HEK293 (cell line): ENCODE results near the gene C1orf167.

Experiments
- CTCF ChIA-PET: fragments of 350-600 bp; formaldehyde crosslinking; extraction: SDS; loops from one replicate; lab custom pipeline; 2021; ENCODE audit warnings: antibody characterized with exemption; lab: Yijun Ruan, JAX
- POLR2A ChIA-PET: fragments of 300-600 bp; formaldehyde crosslinking; extraction: SDS; loops from one replicate; lab custom pipeline; 2020; ENCODE audit warnings: antibody characterized with exemption, inconsistent platforms; lab: Yijun Ruan, JAX
- H3K27ac ChIP-seq: fragments of 200-500 bp; sonication (Bioruptor generic); 2 replicates; pipeline ENCODE4 v1.5.1; 2014; ENCODE audit warnings: low read depth, low read length, control low read depth, inconsistent platforms; ENCODE audit errors: extremely low read depth
- H3K36me3 ChIP-seq, 2 experiments: fragments of 200-500 bp in 1 of 2; sonication (Bioruptor generic) in 1 of 2; 1 replicate in 1 of 2; 2 replicates in 1 of 2; pipeline ENCODE4 v1.5.1; 2014 to 2017; ENCODE audit warnings: inconsistent platforms in 2 of 2, low read length in 2 of 2; ENCODE audit not compliant: control insufficient read depth in 2 of 2, insufficient read depth in 1 of 2
- H3K4me1 ChIP-seq: fragments of 200-500 bp; sonication (Bioruptor generic); 2 replicates; pipeline ENCODE4 v1.5.1; 2014; ENCODE audit warnings: mild to moderate bottlenecking, low read length, inconsistent platforms; ENCODE audit not compliant: control insufficient read depth, insufficient read depth
- H3K4me3 ChIP-seq: 2 replicates; pipeline ENCODE4 v1.5.1; 2011; ENCODE audit warnings: low read depth, mild to moderate bottlenecking, control low read depth, low read length, moderate library complexity
- H3K9me3 ChIP-seq: fragments of 200-500 bp; sonication (Bioruptor generic); 2 replicates; pipeline ENCODE4 v1.5.1; 2014; ENCODE audit warnings: low read depth, low read length, inconsistent platforms; ENCODE audit not compliant: control insufficient read depth, insufficient read depth
- FEZF1 ChIP-seq: fragments of 450-650 bp; formaldehyde crosslinking; IDR thresholded peaks from 2 replicates; pipeline ENCODE4 v1.5.1; 2016; ENCODE audit warnings: missing biosample characterization, missing genetic modification characterization
- GLIS1 ChIP-seq: fragments of 450-650 bp; formaldehyde crosslinking; IDR thresholded peaks from 2 replicates; pipeline ENCODE4 v1.5.1; 2016; ENCODE audit warnings: missing biosample characterization, missing genetic modification characterization
- MYNN ChIP-seq: fragments of 450-650 bp; formaldehyde crosslinking; IDR thresholded peaks from 2 replicates; pipeline ENCODE4 v1.5.1; 2016; ENCODE audit warnings: missing biosample characterization, missing genetic modification characterization, borderline replicate concordance
- OSR2 ChIP-seq: fragments of 450-650 bp; formaldehyde crosslinking; IDR thresholded peaks from 2 replicates; pipeline ENCODE4 v1.5.1; 2016; ENCODE audit warnings: missing biosample characterization, missing genetic modification characterization
- RBAK ChIP-seq: fragments of 450-650 bp; formaldehyde crosslinking; IDR thresholded peaks from 2 replicates; pipeline ENCODE4 v1.5.1; 2016; ENCODE audit warnings: missing biosample characterization, missing genetic modification characterization
- SP7 ChIP-seq: fragments of 450-650 bp; formaldehyde crosslinking; IDR thresholded peaks from 2 replicates; pipeline ENCODE4 v1.5.1; 2016; ENCODE audit warnings: missing biosample characterization, missing genetic modification characterization
- WT1 ChIP-seq: fragments of 450-650 bp; formaldehyde crosslinking; IDR thresholded peaks from 2 replicates; pipeline ENCODE4 v1.5.1; 2016; ENCODE audit warnings: missing biosample characterization, missing genetic modification characterization
- YY1 ChIP-seq: fragments of 450-650 bp; formaldehyde crosslinking; IDR thresholded peaks from 2 replicates; pipeline ENCODE4 v1.5.1; 2018; ENCODE audit warnings: missing biosample characterization, missing genetic modification characterization
- ZBTB17 ChIP-seq: fragments of 450-650 bp; formaldehyde crosslinking; IDR thresholded peaks from 2 replicates; pipeline ENCODE4 v1.5.1; 2016; ENCODE audit warnings: missing biosample characterization, missing genetic modification characterization
- ZNF10 ChIP-seq: fragments of 450-650 bp; formaldehyde crosslinking; IDR thresholded peaks from 2 replicates; pipeline ENCODE4 v1.5.1; 2017; ENCODE audit warnings: missing biosample characterization, missing genetic modification characterization
- ZNF324 ChIP-seq: fragments of 450-650 bp; formaldehyde crosslinking; IDR thresholded peaks from 2 replicates; pipeline ENCODE4 v1.5.1; 2016; ENCODE audit warnings: missing biosample characterization, missing genetic modification characterization
- ZNF335 ChIP-seq: fragments of 450-650 bp; formaldehyde crosslinking; conservative IDR thresholded peaks from 2 replicates; pipeline ENCODE4 v1.5.1; 2016; ENCODE audit warnings: missing biosample characterization, missing genetic modification characterization
- ZNF341 ChIP-seq: fragments of 450-650 bp; formaldehyde crosslinking; IDR thresholded peaks from 2 replicates; pipeline ENCODE4; 2016; ENCODE audit warnings: low read depth, missing biosample characterization, missing genetic modification characterization
- ZNF366 ChIP-seq: fragments of 450-650 bp; formaldehyde crosslinking; conservative IDR thresholded peaks from 2 replicates; pipeline ENCODE4 v1.5.1; 2016; ENCODE audit warnings: missing biosample characterization, missing genetic modification characterization
- ZNF510 ChIP-seq: fragments of 450-650 bp; formaldehyde crosslinking; IDR thresholded peaks from 2 replicates; pipeline ENCODE4 v1.5.1; 2018; ENCODE audit warnings: mild to moderate bottlenecking, missing genetic modification characterization, missing biosample characterization; ENCODE audit not compliant: insufficient replicate concordance
- ZNF561 ChIP-seq: fragments of 450-650 bp; IDR thresholded peaks from 2 replicates; pipeline ENCODE4 v1.5.1; 2018; ENCODE audit warnings: missing biosample characterization, missing genetic modification characterization, borderline replicate concordance
- ZNF76 ChIP-seq: fragments of 450-650 bp; formaldehyde crosslinking; IDR thresholded peaks from 2 replicates; pipeline ENCODE4; 2016; ENCODE audit warnings: low read depth, missing biosample characterization, missing genetic modification characterization, borderline replicate concordance
- ZNF768 ChIP-seq: fragments of 450-650 bp; formaldehyde crosslinking; IDR thresholded peaks from 2 replicates; pipeline ENCODE4 v1.5.1; 2018; ENCODE audit warnings: missing biosample characterization, mild to moderate bottlenecking, missing genetic modification characterization
- ZSCAN30 ChIP-seq: fragments of 450-650 bp; IDR thresholded peaks from 2 replicates; pipeline ENCODE4 v1.5.1; 2018; ENCODE audit warnings: missing biosample characterization, mild to moderate bottlenecking, missing genetic modification characterization, moderate library complexity
- TF ChIP-seq, protein P1 (sequence below): fragments of 450-650 bp; formaldehyde crosslinking; IDR thresholded peaks from 2 replicates; pipeline ENCODE4 v1.5.1; 2017; ENCODE audit warnings: missing biosample characterization, missing genetic modification characterization
- TF ChIP-seq, protein P2 (sequence below): fragments of 450-650 bp; formaldehyde crosslinking; IDR thresholded peaks from 2 replicates; pipeline ENCODE4 v1.5.1; 2016; ENCODE audit warnings: missing biosample characterization, missing genetic modification characterization
- TF ChIP-seq, protein P3 (sequence below): sonication (generic); formaldehyde crosslinking; IDR thresholded peaks from 2 replicates; pipeline ENCODE4 v1.8.1; 2022; ENCODE audit warnings: mild to moderate bottlenecking, moderate library complexity, missing genetic modification reagents

Gene C1orf167

DNA sequence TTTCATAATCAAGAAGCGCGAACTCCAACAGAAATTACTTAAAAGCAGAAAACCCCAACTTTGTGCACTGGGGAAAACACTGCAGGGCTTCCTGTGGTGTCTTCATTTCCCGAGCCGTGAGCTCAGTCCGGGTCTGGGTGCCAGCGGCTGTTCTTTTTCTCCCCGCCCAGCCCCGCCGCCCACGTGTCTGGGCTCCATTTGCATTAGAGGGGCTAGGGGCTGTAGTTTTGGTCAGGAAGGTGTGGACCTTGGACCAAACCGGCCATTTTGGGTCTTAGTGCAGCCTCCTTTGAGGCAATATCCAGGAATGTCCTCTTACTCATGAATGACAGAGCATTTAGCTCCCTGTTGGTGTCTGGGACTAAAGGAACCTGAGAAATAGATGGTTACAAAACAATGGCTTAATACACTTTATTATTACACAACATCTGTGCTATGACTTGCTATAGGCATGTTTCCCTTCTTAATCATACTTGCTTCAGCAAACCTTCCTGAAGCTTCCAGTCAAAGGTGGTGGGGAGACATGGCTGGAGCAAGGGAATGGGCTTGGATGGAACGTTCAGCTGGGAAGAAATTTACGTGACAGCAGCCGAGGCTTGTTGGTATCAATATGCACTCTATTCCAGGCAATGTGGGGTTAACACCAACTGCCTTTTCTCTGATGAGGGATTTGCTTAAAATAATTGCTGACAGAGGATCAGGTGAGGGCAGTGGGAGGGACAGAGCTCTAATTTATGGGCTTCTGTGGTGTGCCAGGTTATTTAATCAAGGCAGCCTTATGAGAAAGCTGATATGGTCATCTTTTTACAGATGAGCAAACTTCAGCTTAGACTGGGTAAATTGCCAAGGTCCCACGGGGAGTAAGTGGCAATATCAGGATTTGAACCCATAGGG, 25.0 kb upstream of the C1orf167 start:
- H3K9me3 ChIP-seq, result no peaks in the 10 kb centered on the region
- H3K4me3 ChIP-seq, result peak overlapping the region; percentile 66
- CTCF ChIA-PET, result interaction anchor here (0.6 to 2.5 kb wide), 5 partner anchors 11 to 699 kb away, joined by 3 to 9 read pairs (median 4); no protein-coding TSS in a partner anchor
- TF ChIP-seq GLIS1 (tag by site-specific recombination) (peak; percentile 59), ZNF768 (tag by site-specific recombination) (no peak), SP7 (peak; percentile 70), ZBTB17 (tag by site-specific recombination) (peak; percentile 25; the same call in 1 of the 2 replicates), ZNF341 (tag by site-specific recombination) (peak; percentile 93), RBAK (tag by site-specific recombination) (no peak), MYNN (no peak), YY1 (tag by site-specific recombination) (peak; percentile 74), OSR2 (peak; percentile 23; the same call in 1 of the 2 replicates), FEZF1 (tag by site-specific recombination) (peak; percentile 36; the same call in 1 of the 2 replicates), ZSCAN30 (no peak), WT1 (tag by site-specific recombination) (0 out of 2 replicates have a peak, but pooled peaks have one; percentile 15), ZNF510 (tag by site-specific recombination) (no peak), ZNF561 (tag by site-specific recombination) (0 out of 2 replicates have a peak, but pooled peaks have one; percentile 32), ZNF335 (tag by site-specific recombination) (peak; percentile 94), ZNF10 (tag by site-specific recombination) (peak; percentile 97), ZNF324 (tag by site-specific recombination) (no peak), ZNF366 (tag by site-specific recombination) (peak; percentile 77), ZNF76 (0 out of 2 replicates have a peak, but pooled peaks have one; percentile 18)
- TF ChIP-seq, protein P1, sequence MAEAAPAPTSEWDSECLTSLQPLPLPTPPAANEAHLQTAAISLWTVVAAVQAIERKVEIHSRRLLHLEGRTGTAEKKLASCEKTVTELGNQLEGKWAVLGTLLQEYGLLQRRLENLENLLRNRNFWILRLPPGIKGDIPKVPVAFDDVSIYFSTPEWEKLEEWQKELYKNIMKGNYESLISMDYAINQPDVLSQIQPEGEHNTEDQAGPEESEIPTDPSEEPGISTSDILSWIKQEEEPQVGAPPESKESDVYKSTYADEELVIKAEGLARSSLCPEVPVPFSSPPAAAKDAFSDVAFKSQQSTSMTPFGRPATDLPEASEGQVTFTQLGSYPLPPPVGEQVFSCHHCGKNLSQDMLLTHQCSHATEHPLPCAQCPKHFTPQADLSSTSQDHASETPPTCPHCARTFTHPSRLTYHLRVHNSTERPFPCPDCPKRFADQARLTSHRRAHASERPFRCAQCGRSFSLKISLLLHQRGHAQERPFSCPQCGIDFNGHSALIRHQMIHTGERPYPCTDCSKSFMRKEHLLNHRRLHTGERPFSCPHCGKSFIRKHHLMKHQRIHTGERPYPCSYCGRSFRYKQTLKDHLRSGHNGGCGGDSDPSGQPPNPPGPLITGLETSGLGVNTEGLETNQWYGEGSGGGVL (tag by site-specific recombination), result no peak
- TF ChIP-seq, protein P2, sequence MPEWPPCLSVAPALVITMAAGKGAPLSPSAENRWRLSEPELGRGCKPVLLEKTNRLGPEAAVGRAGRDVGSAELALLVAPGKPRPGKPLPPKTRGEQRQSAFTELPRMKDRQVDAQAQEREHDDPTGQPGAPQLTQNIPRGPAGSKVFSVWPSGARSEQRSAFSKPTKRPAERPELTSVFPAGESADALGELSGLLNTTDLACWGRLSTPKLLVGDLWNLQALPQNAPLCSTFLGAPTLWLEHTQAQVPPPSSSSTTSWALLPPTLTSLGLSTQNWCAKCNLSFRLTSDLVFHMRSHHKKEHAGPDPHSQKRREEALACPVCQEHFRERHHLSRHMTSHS, result no peak
- TF ChIP-seq, protein P3, sequence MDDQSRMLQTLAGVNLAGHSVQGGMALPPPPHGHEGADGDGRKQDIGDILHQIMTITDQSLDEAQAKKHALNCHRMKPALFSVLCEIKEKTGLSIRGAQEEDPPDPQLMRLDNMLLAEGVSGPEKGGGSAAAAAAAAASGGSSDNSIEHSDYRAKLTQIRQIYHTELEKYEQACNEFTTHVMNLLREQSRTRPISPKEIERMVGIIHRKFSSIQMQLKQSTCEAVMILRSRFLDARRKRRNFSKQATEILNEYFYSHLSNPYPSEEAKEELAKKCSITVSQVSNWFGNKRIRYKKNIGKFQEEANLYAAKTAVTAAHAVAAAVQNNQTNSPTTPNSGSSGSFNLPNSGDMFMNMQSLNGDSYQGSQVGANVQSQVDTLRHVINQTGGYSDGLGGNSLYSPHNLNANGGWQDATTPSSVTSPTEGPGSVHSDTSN (CRISPR knock-in tag), result no peak
- TF ChIP-seq, all 188 proteins: peak for 13
- POLR2A ChIA-PET, result interaction anchor here (0.6 to 2.1 kb wide), 5 partner anchors 67 to 173 kb away, joined by 3 to 5 read pairs (median 4); partner anchors contain the start of genes CLCN6, FBXO6 and MTHFR
- Histone ChIP-seq H3K36me3 (no peaks in the 10 kb centered on the region), H3K4me1 (peaks cover 3% of the 10 kb centered on the region; the same call in 1 of the 2 replicates), H3K27ac (no peak overlapping the region; the same call in 1 of the 2 replicates)
